HG03175 (cell line): Measurements from ENCODE around the gene RAB6C.
"Not testable (repeated sequence)": the region's sequence is repeated elsewhere in the genome, so short reads cannot be mapped to it uniquely, and the experiment has no call there.

Experiments used
- ATAC-seq: cut with Tn5 transposase; IDR thresholded peaks from one replicate; pipeline ENCODE4 v1.9.1; 2021; ENCODE audit warnings: mild to moderate bottlenecking, moderate library complexity; ENCODE audit not compliant: unreplicated experiment

The RAB6C gene

DNA sequence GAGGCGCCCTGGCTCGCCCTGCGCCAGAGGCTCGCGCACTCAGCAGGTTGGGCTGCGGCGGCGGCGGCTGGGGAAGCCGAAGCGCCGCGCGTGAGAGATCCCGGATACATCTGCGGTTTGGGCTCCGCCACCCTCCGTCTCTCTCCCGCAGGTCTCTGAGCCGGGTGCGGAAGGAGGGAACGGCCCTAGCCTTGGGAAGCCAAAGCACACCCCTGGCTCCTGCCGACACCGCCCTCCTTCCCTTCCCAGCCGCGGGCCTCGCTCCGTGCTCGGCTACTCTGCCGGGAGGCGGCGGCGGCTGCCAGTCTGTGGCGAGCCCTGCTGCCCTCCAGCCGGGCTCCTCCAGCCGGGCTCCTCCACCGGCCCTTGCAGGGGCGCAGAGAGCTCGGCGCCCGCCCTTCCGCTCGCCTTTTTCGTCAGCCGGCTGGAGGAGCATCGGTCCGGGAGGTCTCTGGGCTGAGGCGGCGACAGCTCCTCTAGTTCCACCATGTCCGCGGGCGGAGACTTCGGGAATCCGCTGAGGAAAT lies at the start of gene RAB6C:
Gene RAB6C, plus strand, starts transcription at position 38 of the 527 bp plus-strand sequence. Its CDS starts 450 bp downstream, at position 488.
- not testable (repeated sequence) for ATAC-seq

DNA sequence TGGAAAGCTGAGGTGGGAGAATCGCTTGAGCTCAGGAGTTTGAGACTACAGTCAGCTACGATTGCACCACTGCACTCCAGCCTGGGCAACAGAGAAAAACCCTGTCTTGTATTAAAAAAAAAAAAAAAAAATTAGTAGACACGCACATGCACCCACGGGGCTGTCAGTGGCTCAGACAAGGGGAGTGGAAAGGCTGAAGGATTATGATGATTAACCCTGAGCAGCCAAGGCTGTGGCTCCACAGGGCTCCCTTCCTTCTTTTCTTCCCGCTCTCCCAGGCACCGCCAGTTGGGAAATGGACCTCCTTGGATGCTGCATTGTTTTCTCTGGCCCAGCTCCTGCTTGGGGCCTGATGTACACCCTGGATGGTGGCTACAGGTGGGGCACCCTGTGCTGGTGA lies 49.0 kb upstream of the RAB6C start:
- ATAC-seq = no peak

DNA sequence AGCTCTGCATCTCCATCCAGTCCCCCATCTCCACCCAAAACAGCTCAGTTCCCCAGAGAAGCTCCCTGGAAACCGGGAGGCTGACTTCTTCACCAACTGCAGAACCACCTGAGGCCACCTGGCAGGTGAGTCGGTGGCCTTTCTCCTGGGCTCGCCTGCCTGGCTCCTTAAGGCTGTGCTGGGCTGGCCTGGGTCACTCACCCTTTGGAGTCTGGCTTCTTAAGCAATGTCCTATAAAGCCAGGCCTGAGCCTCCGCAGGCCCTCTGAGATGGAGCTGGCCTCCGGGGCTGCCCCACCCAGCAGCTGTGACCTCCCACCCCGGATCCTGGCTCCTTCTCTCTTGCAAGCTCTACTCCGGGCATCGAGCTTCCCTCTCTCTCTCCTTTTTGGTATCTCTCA lies 46.1 kb upstream of the RAB6C start:
- ATAC-seq = not testable (repeated sequence)

GRCh38 chr2:129934044-129934822 lies 45.2 kb upstream of the RAB6C start:
- no peak for ATAC-seq

GRCh38 chr2:129935118-129935517 lies 44.3 kb upstream of the RAB6C start:
- no peak for ATAC-seq

DNA sequence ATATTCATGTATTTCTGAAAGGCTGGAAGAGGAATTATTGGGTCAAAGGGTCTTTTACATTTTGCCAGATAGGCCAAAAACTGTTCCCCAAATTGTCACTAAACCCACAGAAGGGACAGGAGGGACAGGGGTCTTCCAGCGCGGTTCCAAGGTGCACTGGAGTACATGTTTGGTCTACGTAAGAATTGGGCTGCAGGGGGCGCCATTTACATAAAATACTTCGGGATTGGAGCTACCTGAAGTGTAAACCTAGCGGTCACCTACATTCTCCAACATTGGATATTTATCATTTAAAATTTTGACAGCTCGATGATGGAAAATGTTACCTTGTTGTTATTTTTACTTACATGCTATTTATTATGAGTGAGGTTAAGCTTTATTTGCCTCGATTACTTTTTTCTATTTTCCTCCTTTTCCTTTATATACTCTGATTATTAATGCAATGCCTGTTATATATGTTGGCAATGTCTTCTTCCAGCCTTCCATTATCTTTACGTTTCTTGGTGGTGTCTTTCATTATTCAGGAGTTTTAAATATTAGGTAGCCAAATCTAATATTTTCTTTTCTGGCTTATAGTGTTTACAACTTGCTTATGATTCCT lies 43.0 kb upstream of the RAB6C start:
- peak; percentile 63 for ATAC-seq

DNA sequence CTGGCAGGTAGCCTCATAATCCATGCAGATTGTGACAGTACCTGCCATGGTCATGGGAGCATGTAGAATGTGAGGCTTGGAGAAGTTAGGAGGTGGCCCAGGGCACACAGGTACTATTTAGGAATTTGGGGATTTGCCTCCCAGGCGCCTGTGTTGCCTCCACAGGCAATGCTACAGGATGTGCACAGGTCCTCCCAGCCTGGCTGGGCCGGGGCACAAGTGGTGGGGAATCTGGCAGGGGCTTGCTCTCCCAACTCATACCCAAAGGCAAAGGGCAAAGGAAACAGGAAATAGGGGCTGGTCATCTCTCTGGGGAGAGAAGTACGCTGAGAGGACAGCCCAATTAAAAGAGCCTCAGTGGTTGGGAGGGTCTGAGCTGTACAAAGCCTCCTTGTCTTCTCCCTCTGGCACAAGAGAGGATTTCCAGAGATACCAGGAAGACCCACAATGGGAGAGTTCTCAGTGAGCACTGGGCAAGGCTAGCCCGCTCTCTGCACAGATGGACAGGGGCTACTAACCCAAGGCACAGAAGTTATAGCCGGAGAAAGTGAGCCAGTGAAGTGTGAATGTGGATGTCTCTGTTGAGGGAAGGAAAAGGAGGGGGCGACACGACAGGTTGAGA lies 40.5 kb upstream of the RAB6C start:
- not testable (repeated sequence) for ATAC-seq

DNA sequence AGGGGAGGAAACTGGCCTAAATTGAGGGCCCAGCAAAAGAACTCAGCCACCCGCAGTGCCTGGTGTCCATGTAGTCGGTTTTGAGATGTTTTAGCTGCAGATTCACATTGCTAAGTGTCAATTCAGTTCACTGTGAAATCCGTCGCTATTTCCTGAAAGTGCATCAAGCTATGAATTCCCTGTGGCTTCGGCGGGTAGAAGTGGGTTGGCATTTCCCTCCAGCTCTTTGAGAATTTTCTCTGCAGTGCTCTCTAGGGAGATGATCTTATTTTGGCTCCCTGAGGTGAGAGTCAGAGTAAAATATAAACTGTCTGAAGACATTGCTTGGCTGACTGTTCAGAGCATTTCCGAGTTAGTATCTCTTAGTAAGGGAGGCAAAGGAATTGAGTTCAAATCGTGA lies 36.0 kb upstream of the RAB6C start:
- not testable (repeated sequence) for ATAC-seq

DNA sequence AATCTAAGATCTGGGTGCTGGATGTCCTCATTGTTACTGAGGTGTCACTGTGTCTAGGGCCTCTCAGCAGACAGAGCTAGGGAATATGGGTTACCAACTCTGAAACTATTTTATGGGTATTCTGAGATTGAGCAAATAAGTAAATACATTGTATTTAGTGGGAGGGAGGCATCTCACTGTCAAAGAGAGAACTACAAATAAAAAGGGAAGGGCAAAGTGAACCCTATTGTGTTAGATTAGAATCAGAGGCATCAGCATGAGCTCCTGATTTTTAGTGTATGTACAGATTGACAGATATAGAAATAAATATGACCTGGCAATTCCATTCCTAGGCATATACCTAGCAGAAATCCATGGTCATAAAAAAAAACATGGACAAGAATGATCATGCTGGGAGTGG lies 33.9 kb upstream of the RAB6C start:
- no peak for ATAC-seq

- ATAC-seq = not testable (repeated sequence)
These were observed 31.8 kb upstream of the RAB6C start for GRCh38 chr2:129947712-129948111.

DNA sequence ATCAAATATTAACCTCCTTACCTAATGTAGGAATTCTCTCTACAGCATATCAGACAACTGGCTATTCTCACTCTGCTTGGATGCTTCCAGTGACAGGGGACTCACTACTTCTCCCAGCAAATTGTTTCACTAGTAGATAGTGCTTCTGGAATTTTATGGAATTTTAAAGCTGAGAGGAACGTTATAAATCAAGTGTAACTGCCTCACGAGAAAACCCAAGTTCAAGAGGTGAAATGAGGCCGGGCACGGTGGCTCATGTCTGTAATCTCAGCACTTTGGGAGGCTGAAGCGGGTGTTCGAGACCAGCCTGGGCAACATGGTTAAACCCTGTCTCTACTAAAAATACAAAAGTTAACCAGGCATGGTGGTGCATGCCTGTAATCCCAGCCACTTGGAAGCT lies 23.3 kb upstream of the RAB6C start:
- ATAC-seq = not testable (repeated sequence)

- ATAC-seq = no peak
These were observed 21.6 kb upstream of the RAB6C start for GRCh38 chr2:129957891-129958290.

GRCh38 chr2:129958736-129959135 lies 20.7 kb upstream of the RAB6C start:
- not testable (repeated sequence) for ATAC-seq

DNA sequence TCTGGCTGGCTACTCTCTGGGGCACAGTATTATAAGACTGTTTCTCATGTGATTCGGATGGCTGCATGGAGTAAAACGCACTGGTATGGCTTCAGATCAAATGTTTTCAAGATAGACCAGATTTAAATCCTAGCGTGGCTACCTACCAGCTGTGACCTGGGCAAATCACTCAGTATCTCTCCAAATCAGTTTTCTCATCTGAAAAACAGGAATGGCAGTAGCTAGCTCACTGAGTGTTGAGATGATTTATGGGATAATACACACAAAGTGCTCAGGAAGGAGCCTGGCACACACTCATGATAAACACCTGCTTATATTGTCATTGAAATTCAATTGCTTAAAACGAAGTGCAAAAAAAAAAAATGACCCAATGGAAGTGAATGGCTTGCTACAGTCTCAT lies 10.9 kb upstream of the RAB6C start:
- not testable (repeated sequence) for ATAC-seq

GRCh38 chr2:129975016-129975774 lies 4.3 kb upstream of the RAB6C start:
- ATAC-seq = no peak

DNA sequence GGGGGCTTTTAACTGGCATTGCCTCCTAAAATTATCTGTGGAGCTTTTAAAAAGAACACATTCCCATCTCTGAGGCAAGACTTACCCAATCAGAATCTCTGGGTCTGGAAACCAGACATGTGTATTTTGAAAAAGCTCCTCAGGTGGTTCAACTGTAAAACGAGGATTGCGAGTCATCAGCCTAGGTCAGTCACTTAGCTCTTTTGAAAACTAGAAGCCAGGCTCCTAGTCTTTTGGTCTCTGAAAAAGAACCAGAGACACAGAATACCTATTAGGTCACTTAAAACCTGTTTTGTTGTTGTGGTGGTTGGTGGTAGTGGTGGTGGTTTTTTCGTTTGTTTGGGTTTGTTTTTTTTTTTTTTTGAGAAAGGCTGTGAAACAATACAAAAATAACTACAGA lies 2.5 kb upstream of the RAB6C start:
- not testable (repeated sequence) for ATAC-seq

GRCh38 chr2:129977986-129978385 lies 1.5 kb upstream of the RAB6C start:
- ATAC-seq = no peak

- ATAC-seq = not testable (repeated sequence)
These were observed 780 bp downstream of the RAB6C start for GRCh38 chr2:129980246-129980645.

GRCh38 chr2:129981689-129982088 lies 2.2 kb downstream of the RAB6C start:
- not testable (repeated sequence) for ATAC-seq

- ATAC-seq = no peak
These were observed 5.0 kb downstream of the RAB6C start for GRCh38 chr2:129984426-129984825.
